ENCODE data around the gene CLCN3.

DNA sequence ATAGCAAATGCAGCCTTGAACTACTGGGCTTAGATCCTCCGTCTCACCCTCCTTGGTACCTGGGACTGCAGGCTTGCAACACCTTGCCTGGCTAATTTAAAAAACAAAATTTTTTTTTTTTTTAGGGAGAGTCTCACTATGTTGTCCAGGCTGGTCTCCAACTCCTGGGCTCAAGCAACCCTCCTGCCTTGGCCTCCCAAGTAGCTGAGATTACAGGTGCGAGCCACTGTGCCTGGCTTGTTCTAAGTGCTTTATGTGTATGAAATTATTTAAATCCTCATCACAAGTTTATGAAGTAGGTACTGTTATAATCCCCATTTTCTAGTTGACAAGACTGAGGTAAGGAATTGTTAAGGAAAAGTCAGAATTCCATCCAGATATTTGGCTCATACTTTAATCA is 43.0 kb downstream of the CLCN3 start:
- TF ChIP-seq CTCF (IDR thresholded peaks at IDR 0.05) (no peak), POLR2A (IDR thresholded peaks at IDR 0.05) (no peak)

All from transverse colon (tissue), 3 donors.